Measurements from ENCODE around the gene CDCA5. TPM values are rescaled to one million over a fixed set of nuclear protein-coding genes. Genes with fewer than 3 reads are reported as not detected.

The CDCA5 gene
- total RNA-seq, 2 donors from 2014 or later = 0.81 to 2.5 TPM

GRCh38 chr11:65110354-65110861, 26.6 kb upstream of the CDCA5 start:
- ATAC-seq = peak; percentile 31 to 41
- intact Hi-C loops (cut with DNase I) = no loop called here
- peak; percentile 85 for DNase-seq

GRCh38 chr11:65109231-65110198, 25.7 kb upstream of the CDCA5 start:
- ATAC-seq (no peak), DNase-seq (no peak)
- intact Hi-C loops (cut with DNase I) = no loop called here

DNA sequence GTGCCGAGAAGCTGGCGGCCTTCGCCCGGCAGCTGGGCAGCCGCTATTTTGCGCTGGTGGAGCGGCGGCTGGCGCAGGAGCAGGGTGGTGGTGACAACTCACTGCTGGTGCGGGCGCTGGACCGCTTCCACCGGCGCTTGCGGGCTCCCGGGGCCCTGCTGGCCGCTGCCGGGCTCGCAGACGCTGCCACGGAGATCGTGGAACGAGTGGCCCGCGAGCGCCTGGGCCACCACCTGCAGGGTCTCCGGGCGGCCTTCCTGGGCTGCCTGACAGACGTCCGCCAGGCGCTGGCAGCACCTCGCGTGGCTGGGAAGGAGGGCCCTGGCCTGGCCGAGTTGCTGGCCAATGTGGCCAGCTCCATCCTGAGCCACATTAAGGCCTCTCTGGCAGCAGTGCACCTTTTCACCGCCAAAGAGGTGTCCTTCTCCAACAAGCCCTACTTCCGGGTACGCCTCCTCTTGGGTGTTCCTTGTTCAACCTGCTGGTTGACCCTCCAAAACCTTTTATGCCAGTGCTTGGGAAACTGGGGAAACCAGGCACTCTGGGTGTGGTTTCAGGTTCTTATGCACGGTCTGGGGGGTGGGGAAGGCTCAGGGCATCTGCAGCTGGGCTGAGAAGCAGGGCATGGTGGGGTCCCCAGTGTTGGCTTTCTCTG, 24.8 kb upstream of the CDCA5 start:
- ATAC-seq (no peak), DNase-seq (no peak)
- intact Hi-C loops (cut with DNase I) = no loop called here

GRCh38 chr11:65107751-65108468, 24.1 kb upstream of the CDCA5 start:
- intact Hi-C loops (cut with DNase I) = no loop called here
- DNase-seq (no peak), ATAC-seq (no peak)

DNA sequence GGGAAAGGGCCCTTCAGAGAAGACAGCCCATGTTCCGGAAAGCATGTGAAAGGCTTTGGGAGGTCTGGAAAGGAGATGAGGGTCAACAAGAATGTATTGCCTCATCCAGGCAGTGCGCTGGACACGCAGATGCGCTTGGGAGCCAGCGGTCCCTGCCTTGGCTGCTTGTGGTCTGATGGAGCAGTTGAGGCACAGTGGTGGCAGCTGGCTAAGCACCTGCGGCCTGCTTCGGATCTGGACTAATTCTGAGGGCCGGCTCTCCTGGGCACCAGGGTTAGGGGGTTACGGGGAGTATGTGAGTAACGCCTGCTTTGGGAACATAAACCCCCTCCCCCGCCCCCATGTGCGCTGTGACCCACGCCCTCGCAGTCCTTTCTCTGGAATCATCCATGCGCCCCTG, 23.2 kb upstream of the CDCA5 start:
- intact Hi-C loops (cut with DNase I) = no loop called here
- DNase-seq = no peak
- no peak for ATAC-seq

DNA sequence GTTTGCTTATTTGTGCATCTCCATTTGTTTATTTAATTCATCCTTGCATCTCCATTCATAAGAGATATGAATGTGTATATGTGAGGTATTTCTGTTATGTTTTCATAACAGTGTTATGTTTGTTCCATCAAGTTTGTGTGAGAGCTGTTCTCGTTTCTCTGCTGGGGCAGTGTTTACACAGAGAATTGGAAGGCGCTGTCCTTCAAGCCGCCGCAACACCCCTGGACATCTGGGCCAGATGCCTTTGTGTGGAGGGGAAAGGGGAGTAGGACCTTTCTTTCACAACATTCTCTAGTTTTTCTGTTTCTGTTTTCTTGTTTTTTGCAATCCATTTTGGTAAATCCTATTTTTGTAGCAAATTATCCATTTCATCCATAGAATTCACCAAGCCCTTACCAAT, 20.8 kb upstream of the CDCA5 start:
- ATAC-seq = peak in 1 of 2 donors; percentile 51
- intact Hi-C loops (cut with DNase I) = no loop called here
- no peak for DNase-seq

DNA sequence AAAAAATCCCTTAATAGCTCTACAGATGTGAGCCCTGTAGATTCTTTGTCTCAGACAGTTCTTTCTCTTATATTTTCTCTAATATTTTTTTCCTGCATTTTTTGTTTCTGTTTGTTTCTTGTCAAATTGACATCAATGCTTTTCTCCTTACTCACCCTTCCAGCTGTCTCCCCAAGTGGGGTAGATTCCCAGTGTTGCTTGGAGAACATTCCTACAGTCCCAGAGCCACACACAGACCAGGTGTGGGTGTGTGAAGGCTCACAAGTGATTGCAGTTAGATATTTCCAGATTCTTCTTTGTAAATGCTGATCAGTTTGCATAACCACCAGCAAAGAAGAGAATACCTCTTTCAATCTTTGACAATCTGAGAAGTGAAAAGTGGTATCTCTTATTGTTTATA, 19.6 kb upstream of the CDCA5 start:
- ATAC-seq (no peak), DNase-seq (no peak)

GRCh38 chr11:65102142-65103095, 18.6 kb upstream of the CDCA5 start:
- no peak for DNase-seq
- intact Hi-C loops (cut with DNase I) = no loop called here
- ATAC-seq = peak; percentile 65 to 70

More for the DNA sequence above, 19.6 kb upstream of the CDCA5 start:
- intact Hi-C loops (cut with DNase I) = no loop called here

DNA sequence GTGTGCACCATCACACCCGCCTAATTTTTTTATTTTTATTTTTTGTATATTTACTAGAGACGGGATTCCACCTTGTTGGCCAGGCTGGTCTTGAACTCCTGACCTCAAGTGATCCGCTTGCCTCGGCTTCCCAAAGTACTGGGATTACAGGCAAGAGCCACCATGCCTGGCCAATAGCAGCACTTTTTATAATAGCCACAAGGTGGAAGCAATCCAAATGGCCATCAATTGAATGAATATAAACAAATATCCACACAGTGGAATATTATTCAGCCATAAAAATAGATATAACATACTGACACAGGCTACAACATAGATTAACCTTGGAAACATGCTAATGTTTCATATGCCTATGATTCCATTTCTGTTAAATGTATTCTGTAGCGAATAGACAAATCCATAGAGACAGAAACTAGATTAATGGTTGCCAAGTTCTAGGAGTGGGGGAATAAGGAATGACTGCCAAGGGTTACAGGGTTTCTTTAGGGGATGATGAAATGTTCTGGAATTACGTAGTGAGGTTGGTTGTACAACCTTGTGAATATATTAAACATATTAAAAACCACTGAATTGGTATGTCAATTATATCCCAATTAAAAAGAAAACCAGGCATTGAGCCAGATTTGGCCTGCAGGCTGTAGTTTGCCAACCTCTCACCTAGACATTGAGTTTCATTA, 17.0 kb upstream of the CDCA5 start:
- ATAC-seq (no peak), DNase-seq (no peak)
- intact Hi-C loops (cut with DNase I) = no loop called here

DNA sequence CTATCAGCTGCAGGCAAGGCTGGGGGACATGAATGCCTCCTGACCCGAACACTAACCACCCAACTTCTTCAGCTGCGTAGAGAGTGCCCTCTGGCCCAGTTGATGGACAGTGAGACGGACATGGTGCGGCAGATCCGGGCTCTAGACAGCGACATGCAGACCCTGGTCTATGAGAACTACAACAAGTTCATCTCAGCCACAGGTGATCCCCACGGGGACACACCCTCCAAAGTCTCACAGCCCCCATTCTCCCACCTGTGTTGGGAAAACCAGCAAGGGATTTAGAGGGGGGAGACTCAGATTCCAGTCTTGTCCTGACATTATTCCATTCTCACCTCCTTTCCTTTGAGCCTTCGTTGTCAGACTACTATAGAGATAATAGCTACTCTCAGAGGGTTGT, 13.1 kb upstream of the CDCA5 start:
- ATAC-seq = peak in 1 of 2 donors; percentile 5
- DNase-seq = no peak
- intact Hi-C loops (cut with DNase I) = no loop called here

DNA sequence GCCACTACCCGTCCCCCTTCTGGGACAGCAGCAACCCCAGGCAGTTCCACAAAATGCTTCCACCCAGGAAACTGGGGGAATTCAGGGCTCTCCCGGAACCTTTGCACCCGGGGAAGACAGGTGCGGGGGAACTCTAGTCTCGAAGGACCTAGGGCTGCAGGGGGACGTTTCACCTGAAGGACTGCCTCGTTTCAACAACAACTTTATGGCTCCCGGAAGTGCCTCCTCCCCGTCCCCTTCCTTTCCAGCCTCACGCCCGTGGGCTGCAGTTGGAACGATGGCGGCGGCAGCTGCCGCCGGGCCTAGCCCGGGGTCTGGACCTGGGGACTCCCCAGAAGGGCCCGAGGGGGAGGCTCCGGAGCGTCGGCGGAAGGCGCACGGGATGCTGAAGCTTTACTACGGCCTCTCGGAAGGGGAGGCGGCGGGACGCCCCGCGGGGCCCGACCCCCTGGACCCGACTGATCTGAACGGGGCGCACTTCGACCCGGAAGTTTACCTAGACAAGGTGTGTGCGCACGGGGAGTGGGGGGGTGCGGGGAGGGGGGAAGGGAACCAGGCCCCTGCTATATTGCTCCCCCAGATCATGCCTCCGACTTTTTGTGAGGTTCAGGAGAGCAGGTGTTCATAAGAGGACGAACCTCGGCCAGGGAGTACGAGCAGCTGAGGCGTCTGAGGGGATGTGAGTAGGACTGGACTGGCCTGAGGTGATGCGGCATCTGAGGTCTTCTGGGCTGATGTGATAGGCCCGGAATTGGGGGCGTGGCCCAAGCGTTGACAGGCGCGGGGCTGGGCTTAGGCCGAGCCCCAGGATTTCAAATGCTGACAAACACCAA, 12.3 kb upstream of the CDCA5 start, which contains the start of gene VPS51:
Gene VPS51, plus strand, starts transcription at position 241 of the 833 bp plus-strand sequence. Its CDS starts 37 bp downstream, at position 278.
- peak; percentile 97 to 99 for ATAC-seq
- intact Hi-C loops (cut with DNase I) = no loop called here
- peak; percentile 91 for DNase-seq

DNA sequence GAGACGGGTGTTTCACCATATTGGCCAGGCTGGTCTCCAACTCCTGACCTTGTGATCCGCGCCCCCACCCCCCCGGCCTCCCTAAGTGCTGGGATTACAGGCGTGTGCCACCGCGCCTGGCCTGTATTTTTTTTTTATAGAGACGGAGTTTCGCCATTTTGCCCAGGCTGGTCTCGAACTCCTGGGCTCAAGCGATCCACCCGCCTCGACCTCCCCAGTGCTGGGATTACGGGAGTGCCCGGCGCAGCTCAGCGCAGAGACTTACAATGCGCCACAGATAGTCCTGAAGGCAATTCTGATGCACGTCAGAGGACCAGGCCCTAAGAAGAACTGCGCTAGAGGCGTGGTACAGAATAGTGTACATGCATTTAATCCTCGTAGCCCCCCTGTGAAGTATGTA, 11.6 kb upstream of the CDCA5 start:
- ATAC-seq = no peak

GRCh38 chr11:65090628-65091027, 6.8 kb upstream of the CDCA5 start:
- DNase-seq = no peak
- no peak for ATAC-seq
- intact Hi-C loops (cut with DNase I) = no loop called here

More for the DNA sequence above, 11.6 kb upstream of the CDCA5 start:
- no peak for DNase-seq
- intact Hi-C loops (cut with DNase I) = no loop called here

DNA sequence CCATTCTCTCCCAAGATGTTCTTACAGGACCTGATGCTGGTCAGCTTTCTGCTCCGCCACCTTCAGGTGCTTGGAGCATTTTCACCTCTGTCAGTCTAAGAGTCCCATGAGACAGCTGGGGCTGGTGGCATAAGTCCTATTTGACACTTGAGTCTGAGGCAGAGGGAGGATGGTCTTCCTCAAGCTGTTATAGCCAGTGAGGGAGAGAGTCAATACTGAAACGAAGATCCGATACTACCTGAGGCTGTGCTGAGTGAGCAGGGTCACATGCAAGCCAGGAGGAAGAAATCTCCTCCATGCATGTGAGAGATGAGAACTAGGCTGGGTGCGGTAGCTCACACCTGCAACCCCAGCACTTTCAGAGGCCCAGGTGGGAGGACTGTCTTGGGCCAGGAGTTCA, 5.8 kb upstream of the CDCA5 start:
- ATAC-seq = no peak
- DNase-seq = no peak
- intact Hi-C loops (cut with DNase I) = no loop called here

GRCh38 chr11:65087827-65088226, 4.0 kb upstream of the CDCA5 start:
- ATAC-seq = no peak
- intact Hi-C loops (cut with DNase I) = no loop called here
- no peak for DNase-seq

- DNase-seq (no peak), ATAC-seq (no peak)
- intact Hi-C loops (cut with DNase I) = no loop called here
Measured at GRCh38 chr11:65087216-65087615, 3.4 kb upstream of the CDCA5 start.

DNA sequence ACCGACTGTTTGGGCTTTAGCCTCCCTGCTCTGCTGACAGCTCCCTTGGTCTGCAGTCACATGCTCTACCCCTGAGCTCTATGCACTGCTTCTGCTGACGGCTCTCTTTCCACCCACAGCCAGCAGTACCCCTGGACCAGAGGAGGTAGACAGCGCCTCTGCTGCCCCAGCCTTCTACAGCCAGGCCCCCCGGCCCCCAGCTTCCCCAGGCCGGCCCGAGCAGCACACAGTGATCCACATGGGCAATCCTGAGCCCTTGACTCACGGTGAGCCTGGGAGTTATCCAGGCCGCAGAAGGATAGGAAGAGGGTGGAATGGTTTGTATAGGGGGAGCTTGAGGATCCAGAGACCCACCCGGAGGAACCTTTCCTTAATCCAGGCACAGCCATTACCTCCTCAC, 3.0 kb upstream of the CDCA5 start:
- intact Hi-C loops (cut with DNase I) = no loop called here
- ATAC-seq (no peak), DNase-seq (no peak)

Measured in left cardiac atrium (tissue), 4 donors.